GM19324 (cell line): Measurements from ENCODE around the gene MAST3.
"Not testable (repeated sequence)": the region's sequence is repeated elsewhere in the genome, so short reads cannot be mapped to it uniquely, and the experiment has no call there.

Experiments
- ATAC-seq: cut with Tn5 transposase; IDR thresholded peaks from one replicate; pipeline ENCODE4 v1.9.1; 2021; ENCODE audit warnings: mild to moderate bottlenecking, moderate library complexity; ENCODE audit not compliant: unreplicated experiment, low FRiP score

The MAST3 gene

GRCh38 chr19:18085702-18086457 is 11.7 kb upstream of the MAST3 start:
- ATAC-seq = no peak

- ATAC-seq = no peak
These were observed 10.9 kb upstream of the MAST3 start, which contains the start of gene IL12RB1 for GRCh38 chr19:18086590-18087138. IL12RB1 (minus strand) TSS chr19:18086934; CDS start chr19:18086823, 111 bp downstream.

DNA sequence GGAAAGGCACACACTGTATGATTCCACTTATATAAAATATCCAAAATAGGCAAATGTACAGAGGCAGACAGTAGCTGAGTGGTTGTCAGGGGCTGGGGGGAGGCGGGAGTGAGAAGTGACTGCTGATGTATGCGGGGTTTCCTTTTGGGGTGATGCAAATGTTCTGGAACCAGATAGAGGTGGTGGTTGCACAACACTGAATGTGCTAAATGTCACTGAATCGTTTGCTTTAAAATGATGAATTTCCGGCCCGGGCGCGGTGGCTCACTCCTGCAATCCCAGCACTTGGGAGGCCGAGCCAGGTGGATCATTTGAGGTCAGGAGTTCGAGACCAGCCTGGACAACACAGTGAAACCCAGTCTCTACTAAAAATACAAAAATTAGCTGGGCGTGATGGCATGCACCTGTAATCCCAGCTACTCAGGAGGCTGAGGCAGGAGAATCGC is 8.5 kb upstream of the MAST3 start:
- not testable (repeated sequence) for ATAC-seq

- ATAC-seq = no peak
These were observed 7.9 kb upstream of the MAST3 start for GRCh38 chr19:18089726-18090125.

GRCh38 chr19:18090545-18091216 is 6.9 kb upstream of the MAST3 start:
- ATAC-seq = no peak

GRCh38 chr19:18091217-18091608 is 6.4 kb upstream of the MAST3 start:
- ATAC-seq = no peak

DNA sequence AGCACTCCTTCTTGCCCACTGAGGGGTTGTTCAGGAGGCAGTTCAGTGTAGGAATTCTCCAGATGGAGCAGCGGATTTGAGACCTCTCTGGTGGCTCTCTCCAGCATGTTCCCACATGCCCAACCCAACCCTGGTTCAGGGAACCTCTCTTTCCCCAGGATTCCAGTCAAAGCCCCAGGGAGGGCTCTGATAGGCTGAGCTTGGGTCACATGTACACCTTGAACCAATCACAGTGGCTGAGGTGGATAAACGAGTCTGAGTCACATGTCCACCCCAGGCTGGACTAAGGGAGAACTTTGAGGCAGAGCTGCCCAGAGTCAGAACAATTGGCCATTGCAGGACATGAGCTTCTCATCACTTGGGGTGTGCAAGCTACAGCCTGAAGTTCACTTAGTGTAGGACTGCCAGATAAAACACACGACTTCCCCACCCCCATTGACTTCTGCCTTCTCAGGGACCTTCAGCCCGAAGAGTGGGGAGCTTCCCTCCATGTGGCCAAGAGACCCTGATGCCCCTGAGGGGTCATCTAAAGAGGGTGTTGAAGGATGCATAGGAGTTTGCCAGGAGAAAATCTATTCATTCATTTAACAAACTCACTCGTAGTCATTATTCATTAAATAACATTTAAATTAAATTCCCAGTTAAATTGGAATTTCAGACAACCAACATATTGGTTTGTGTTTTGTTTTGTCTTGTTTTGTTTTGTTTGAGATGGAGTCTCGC is 4.0 kb upstream of the MAST3 start:
- ATAC-seq = no peak

DNA sequence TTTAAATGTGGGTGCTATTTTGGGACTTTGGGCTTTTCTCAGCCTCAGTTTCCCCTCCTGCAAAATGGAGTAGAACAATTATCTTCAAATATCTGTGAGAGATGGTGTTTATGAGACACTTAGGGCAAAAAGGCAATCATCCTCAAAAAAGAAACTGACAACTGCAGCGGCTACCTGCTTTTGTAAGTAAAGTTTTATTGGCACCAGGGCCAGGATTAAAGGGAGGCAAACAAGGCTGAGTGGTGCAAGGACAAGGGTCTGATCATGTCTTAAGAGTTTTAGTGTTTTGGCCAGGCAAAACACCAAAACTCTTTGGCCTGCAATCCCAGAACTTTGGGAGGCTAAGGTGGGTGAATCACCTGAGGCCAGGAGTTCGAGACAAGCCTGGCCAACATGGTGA is 1.3 kb upstream of the MAST3 start:
- ATAC-seq = no peak

- peak; percentile 7 for ATAC-seq
These were observed 664 bp downstream of the MAST3 start for GRCh38 chr19:18097993-18098890.

- ATAC-seq = peak; percentile 37
These were observed 1.5 kb downstream of the MAST3 start for GRCh38 chr19:18098891-18099622.

DNA sequence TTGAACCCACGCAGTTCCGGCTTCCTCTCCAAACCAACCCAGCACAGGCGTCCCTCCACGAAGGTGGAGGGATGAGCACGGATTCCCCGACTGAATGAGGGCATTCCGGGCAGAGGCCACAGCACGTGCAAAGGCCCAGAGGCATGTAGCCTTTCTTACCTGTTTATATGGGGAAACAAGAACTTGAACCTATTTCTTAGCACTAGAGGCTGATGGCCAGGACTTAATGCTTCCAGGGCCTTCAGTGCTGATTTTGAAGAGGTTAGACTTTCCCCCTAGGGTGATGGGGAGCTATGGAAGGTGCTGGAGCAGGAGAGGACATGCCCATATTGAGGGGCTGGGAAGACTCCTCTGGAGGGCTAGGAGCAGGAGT is 2.0 kb downstream of the MAST3 start:
- ATAC-seq = no peak

GRCh38 chr19:18100710-18101109 is 3.1 kb downstream of the MAST3 start:
- no peak for ATAC-seq

DNA sequence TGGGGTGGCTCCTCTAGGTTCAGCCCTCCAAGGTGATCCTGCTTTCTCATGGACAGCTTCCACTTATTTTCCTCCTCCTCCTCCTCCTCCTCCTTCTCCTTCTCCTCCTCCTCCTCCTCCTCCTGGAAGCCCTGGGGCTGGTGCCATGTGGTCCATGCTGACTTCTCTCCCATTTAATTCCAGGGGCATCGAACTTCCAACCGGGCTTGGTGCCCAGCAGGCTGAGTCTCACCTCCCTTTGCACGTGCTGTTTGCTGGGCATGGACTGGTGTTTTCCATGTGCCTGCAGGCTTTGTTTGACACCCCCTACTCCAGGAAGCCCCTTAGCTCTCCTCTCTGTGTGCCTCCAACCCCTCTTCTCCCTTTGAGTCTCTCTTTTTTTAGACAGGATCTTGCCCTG is 3.7 kb downstream of the MAST3 start:
- no peak for ATAC-seq

DNA sequence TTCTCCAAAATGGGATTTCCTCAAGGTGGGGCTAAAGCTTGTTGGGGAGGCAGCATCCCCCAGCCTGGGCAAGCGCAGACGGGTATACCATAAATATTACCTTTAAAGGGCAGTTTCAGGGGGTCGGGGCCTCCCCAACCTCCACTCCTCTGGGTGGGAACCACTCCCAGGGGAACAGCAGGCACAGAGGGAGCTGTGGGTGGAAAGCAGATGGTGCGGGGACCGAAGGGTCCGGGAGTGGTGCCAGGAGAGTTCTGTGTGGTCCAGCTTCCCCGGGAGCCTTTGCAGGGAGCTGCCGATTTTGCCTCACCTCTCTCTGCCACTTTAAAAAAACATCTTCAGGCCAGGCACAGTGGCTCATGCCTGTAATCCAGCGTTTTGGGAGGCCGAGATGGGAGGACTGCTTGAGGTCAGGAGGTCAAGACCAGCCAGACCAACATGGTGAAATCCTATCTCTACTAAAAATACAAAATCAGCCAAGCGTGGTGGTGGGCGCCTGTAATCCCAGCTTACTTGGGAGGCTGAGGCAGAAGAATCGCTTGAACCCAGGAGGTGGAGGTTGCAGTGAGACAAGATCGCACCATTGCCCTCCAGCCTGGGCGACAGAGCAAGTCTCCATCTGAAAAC is 5.5 kb downstream of the MAST3 start:
- ATAC-seq = no peak

- no peak for ATAC-seq
These were observed 7.2 kb downstream of the MAST3 start for GRCh38 chr19:18104793-18105131.

GRCh38 chr19:18105259-18105658 is 7.7 kb downstream of the MAST3 start:
- ATAC-seq = not testable (repeated sequence)

DNA sequence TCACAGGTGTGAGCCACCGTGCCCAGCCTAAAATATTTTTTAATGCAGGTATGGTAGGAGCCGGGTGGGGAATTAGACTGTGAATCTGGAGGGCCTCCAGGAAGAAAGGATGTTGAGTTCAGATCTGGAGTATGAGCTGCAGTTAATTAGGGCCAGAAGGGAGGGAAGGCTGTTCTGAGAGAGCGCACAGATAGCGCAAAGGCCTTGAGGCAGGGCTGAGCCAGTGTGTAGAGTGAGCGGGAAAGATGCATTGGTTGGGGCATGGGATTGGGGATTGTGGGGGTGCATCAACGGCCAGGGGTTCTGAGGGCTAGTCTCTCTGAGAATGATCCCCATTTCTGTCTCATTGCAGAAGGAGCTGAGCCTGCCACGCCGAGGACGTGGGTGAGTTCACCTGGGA is 9.7 kb downstream of the MAST3 start:
- ATAC-seq = no peak

- ATAC-seq = no peak
These were observed 11.3 kb downstream of the MAST3 start for GRCh38 chr19:18108897-18109296.

DNA sequence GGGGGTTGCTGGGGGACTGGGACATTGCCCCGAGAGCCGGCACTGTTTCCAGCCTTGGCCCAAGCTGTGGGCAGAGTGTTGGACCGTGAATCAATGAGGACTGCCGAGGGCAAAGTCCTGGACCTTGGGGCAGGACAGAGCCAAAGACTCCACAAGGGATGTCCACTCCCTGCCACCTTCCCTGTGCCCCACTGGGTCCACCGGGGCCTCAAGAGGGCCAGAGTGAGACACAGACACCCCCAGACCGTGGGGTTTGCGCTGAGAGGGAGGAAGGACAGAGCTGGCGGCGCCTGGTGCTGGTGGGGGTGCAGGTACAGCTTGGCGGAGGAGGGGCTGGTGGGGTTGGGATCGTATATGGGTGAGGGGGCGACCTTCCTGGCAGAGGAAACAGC is 11.8 kb downstream of the MAST3 start:
- ATAC-seq = peak; percentile 3
